Astrocyte (in vitro differentiated cells and primary cell): Measurements from ENCODE around the gene NEDD9. TPM values are rescaled to one million over a fixed set of nuclear protein-coding genes. Genes with fewer than 3 reads are reported as not detected.

Experiments
- DNase-seq: peaks from one replicate; pipeline ENCODE4 v3.0.0-alpha.2; 2010; ENCODE audit warnings: low read depth
- FAIRE-seq: peaks from 2 replicates; lab custom pipeline; 2011; peaks lifted over from hg19 to GRCh38; lab: Jason Lieb, UNC
- H2AFZ ChIP-seq: 2 replicates; pipeline ENCODE4 v1.6.0; 2012; ENCODE audit warnings: low read depth, low read length, inconsistent platforms
- H3K27ac ChIP-seq: 2 replicates; pipeline ENCODE4 v1.5.1; 2011; ENCODE audit warnings: low read depth, low read length, inconsistent platforms
- H3K27me3 ChIP-seq: 2 replicates; pipeline ENCODE4 v1.6.0; 2011; ENCODE audit warnings: low read length, inconsistent platforms; ENCODE audit not compliant: insufficient read depth
- H3K36me3 ChIP-seq: 2 replicates; pipeline ENCODE4 v1.5.1; 2011; ENCODE audit warnings: low read length, inconsistent platforms; ENCODE audit not compliant: insufficient read depth
- H3K4me1 ChIP-seq: 2 replicates; pipeline ENCODE4 v1.5.1; 2011; ENCODE audit warnings: low read length, inconsistent platforms; ENCODE audit not compliant: insufficient read depth
- H3K4me2 ChIP-seq: 2 replicates; pipeline ENCODE4 v1.6.0; 2012; ENCODE audit warnings: low read length, inconsistent platforms
- H3K4me3 ChIP-seq: 2 replicates; pipeline ENCODE4 v1.5.1; 2011; ENCODE audit warnings: low read depth, mild to moderate bottlenecking, low read length, inconsistent platforms; ENCODE audit not compliant: insufficient read depth
- H3K79me2 ChIP-seq: 2 replicates; pipeline ENCODE4 v1.6.0; 2012; ENCODE audit warnings: mild to moderate bottlenecking, low read length, inconsistent platforms; ENCODE audit not compliant: insufficient read depth
- H3K9ac ChIP-seq: 2 replicates; pipeline ENCODE4 v1.6.0; 2012; ENCODE audit warnings: mild to moderate bottlenecking, low read length, inconsistent platforms
- H3K9me3 ChIP-seq: 2 replicates; pipeline ENCODE4 v1.5.1; 2012; ENCODE audit warnings: low read depth, mild to moderate bottlenecking, low read length, inconsistent platforms; ENCODE audit not compliant: insufficient read depth
- H4K20me1 ChIP-seq: 2 replicates; pipeline ENCODE4 v1.6.0; 2012; ENCODE audit warnings: low read length, inconsistent platforms; ENCODE audit not compliant: insufficient read depth
- H3K27ac Mint-ChIP-seq: one replicate; pipeline ENCODE4 v1.8.0; 2021; ENCODE audit warnings: mild to moderate bottlenecking, mixed read lengths; ENCODE audit not compliant: unreplicated experiment
- H3K27me3 Mint-ChIP-seq: one replicate; pipeline ENCODE4 v1.8.0; 2021; ENCODE audit warnings: low read depth, mixed read lengths; ENCODE audit not compliant: unreplicated experiment
- H3K36me3 Mint-ChIP-seq: one replicate; pipeline ENCODE4 v1.8.0; 2021; ENCODE audit warnings: low read depth, mixed read lengths; ENCODE audit not compliant: unreplicated experiment
- H3K4me1 Mint-ChIP-seq: one replicate; pipeline ENCODE4 v1.8.0; 2021; ENCODE audit warnings: low read depth, mixed read lengths; ENCODE audit not compliant: unreplicated experiment
- H3K4me3 Mint-ChIP-seq: one replicate; pipeline ENCODE4 v1.8.0; 2021; ENCODE audit warnings: mild to moderate bottlenecking, moderate library complexity, mixed read lengths; ENCODE audit not compliant: unreplicated experiment
- H3K9me3 Mint-ChIP-seq: one replicate; pipeline ENCODE4 v1.8.0; 2021; ENCODE audit warnings: mild to moderate bottlenecking, mixed read lengths; ENCODE audit not compliant: unreplicated experiment
- EZH2 ChIP-seq: IDR thresholded peaks from 2 replicates; pipeline ENCODE4 v1.6.1; 2012; ENCODE audit warnings: mild to moderate bottlenecking, low read length, inconsistent platforms; ENCODE audit not compliant: insufficient read depth
- total RNA-seq: library from RNA; stranded (reverse); gene quantifications from 2 replicates; pipeline ENCODE4 v1.2.1, GENCODE V29; 2021
- TF ChIP-seq, protein P1 (sequence below): IDR thresholded peaks from 2 replicates; pipeline ENCODE4 v1.5.1; 2011; ENCODE audit warnings: low read depth, mild to moderate bottlenecking, inconsistent platforms, low read length, moderate library complexity; ENCODE audit not compliant: insufficient read depth

The NEDD9 gene
- total RNA-seq, 1 donor from 2014 or later = 39.6 TPM

DNA sequence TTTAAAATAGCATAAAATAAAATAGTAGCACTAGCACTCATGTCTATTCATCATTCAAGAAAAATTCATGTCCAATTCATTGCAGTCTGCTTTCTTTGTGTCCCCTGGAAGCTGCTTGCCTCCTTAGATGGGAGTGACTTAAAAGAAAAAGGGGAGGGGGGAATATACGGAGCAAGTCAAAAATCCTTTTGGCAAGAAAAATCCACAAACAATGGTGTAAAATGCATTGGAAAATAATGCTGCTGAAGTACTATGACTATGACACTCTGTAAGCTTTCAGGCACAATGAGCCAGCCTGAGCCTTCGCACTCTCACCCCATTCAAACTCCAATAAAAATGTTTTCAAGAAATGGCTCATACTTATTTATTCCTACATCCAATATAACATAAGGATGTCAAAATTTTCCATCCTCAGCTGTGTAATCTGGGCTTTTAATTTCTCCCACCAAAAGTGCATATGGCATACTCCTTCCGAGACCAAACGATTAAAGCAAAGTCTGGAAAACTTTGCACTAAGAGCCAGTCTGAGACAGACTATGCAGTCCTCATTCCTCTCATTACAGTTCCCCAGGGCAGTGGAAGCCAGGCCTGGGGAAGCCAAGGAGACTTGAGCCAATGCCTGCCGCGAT lies 790 bp downstream of the NEDD9 start:
- Histone ChIP-seq H4K20me1 (peaks cover 39% of the 10 kb centered on the region), H3K4me1 (peaks cover 26% of the 10 kb centered on the region), H3K36me3 (no peaks in the 10 kb centered on the region), H3K9me3 (no peaks in the 10 kb centered on the region), H3K4me2 (peak overlapping the region; percentile 93), H3K27ac (peak overlapping the region; percentile 95), H3K27me3 (no peaks in the 10 kb centered on the region), H3K9ac (peak overlapping the region; percentile 99), H3K79me2 (peaks cover 57% of the 10 kb centered on the region), H2AFZ (no peak overlapping the region), H3K4me3 (peak overlapping the region; percentile 98)
- Mint-ChIP-seq H3K9me3 (no peaks in the 10 kb centered on the region), H3K27me3 (no peaks in the 10 kb centered on the region), H3K27ac (peak overlapping the region; percentile 99), H3K4me3 (peak overlapping the region; percentile 96), H3K4me1 (peaks cover 44% of the 10 kb centered on the region), H3K36me3 (peaks cover 2% of the 10 kb centered on the region)
- FAIRE-seq (no peak), DNase-seq (peak; percentile 70)
- TF ChIP-seq, protein P1, sequence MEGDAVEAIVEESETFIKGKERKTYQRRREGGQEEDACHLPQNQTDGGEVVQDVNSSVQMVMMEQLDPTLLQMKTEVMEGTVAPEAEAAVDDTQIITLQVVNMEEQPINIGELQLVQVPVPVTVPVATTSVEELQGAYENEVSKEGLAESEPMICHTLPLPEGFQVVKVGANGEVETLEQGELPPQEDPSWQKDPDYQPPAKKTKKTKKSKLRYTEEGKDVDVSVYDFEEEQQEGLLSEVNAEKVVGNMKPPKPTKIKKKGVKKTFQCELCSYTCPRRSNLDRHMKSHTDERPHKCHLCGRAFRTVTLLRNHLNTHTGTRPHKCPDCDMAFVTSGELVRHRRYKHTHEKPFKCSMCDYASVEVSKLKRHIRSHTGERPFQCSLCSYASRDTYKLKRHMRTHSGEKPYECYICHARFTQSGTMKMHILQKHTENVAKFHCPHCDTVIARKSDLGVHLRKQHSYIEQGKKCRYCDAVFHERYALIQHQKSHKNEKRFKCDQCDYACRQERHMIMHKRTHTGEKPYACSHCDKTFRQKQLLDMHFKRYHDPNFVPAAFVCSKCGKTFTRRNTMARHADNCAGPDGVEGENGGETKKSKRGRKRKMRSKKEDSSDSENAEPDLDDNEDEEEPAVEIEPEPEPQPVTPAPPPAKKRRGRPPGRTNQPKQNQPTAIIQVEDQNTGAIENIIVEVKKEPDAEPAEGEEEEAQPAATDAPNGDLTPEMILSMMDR = no peak
- TF ChIP-seq EZH2 = no peak

DNA sequence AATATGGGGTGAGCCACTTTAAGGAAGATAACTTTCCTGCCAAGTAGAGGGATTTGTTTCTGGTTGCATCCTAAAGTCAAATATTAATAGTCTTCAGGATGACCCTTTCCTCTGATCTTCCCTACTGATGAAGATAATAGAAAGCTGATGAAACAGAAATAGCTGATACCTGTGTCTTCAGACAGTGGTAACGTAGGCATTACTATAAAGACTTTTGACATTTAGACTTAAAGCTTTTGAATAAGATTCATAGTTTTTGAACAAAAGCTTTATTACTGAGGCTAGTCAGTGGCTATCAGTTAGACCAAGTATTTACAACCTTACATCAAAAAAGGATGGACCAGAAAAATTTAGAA lies 1.4 kb downstream of the NEDD9 start:
- FAIRE-seq (no peak), DNase-seq (no peak)
- Histone ChIP-seq H3K36me3 (no peaks in the 10 kb centered on the region), H3K4me1 (peaks cover 23% of the 10 kb centered on the region), H3K9ac (peak overlapping the region; percentile 99), H3K4me2 (peak overlapping the region; percentile 93), H3K79me2 (peaks cover 63% of the 10 kb centered on the region), H3K27ac (peak overlapping the region; percentile 95), H3K27me3 (no peaks in the 10 kb centered on the region), H4K20me1 (peaks cover 43% of the 10 kb centered on the region), H2AFZ (no peak overlapping the region), H3K9me3 (no peaks in the 10 kb centered on the region), H3K4me3 (peak overlapping the region; percentile 98)
- no peaks in the 10 kb centered on the region for H3K27me3 Mint-ChIP-seq
- TF ChIP-seq, protein P1 = no peak
- H3K27ac Mint-ChIP-seq = peak overlapping the region; percentile 77
- H3K4me1 Mint-ChIP-seq = peaks cover 38% of the 10 kb centered on the region
- peak overlapping the region; percentile 96 for H3K4me3 Mint-ChIP-seq
- no peaks in the 10 kb centered on the region for H3K9me3 Mint-ChIP-seq
- H3K36me3 Mint-ChIP-seq = peaks cover 2% of the 10 kb centered on the region
